IMR-90 (cell line): ENCODE results near the gene KAT7. TPM values are rescaled to one million over a fixed set of nuclear protein-coding genes. Genes with fewer than 3 reads are reported as not detected.

ENCODE experiments used
- ATAC-seq: fragments of 200-7000 bp; cut with Tn5 transposase; 2 replicates; pipeline ENCODE4 v1.9.1; 2020; ENCODE audit warnings: low read depth, mild to moderate bottlenecking, moderate library complexity
- BruUV-seq: library from RNA; stranded (reverse); fragments of 400-500 nt; replicated peaks from 2 replicates; lab custom pipeline; 2021; lab: Mats Ljungman, UMichigan
- CTCF ChIA-PET: fragments of 300-600 bp; formaldehyde crosslinking; extraction: SDS; loops from one replicate; lab custom pipeline; 2021; ENCODE audit warnings: antibody characterized with exemption; lab: Yijun Ruan, JAX
- POLR2A ChIA-PET: fragments of 300-600 bp; sonication (Branson Sonifier 250); formaldehyde crosslinking; loops from one replicate; lab custom pipeline; 2022; ENCODE audit warnings: antibody characterized with exemption; ENCODE audit not compliant: unreplicated experiment; lab: Charles Lee
- DNase-seq: peaks from one replicate; pipeline ENCODE4 v3.0.0; 2013
- H2AFZ ChIP-seq: replicated peaks from 2 replicates; pipeline ENCODE3; 2013; ENCODE audit warnings: low read length, mild to moderate bottlenecking; ENCODE audit not compliant: poor library complexity
- H2AK5ac ChIP-seq: 2 replicates; pipeline ENCODE4 v1.6.1; 2013; ENCODE audit warnings: low read depth, low read length, inconsistent platforms
- H2AK9ac ChIP-seq: replicated peaks from 2 replicates; pipeline ENCODE3; 2013; ENCODE audit warnings: mild to moderate bottlenecking, low read depth, low read length, moderate library complexity; ENCODE audit not compliant: poor library complexity
- H2BK120ac ChIP-seq: 2 replicates; pipeline ENCODE4 v1.6.1; 2013; ENCODE audit warnings: low read depth, low read length, inconsistent platforms
- H2BK15ac ChIP-seq: 3 replicates; pipeline ENCODE4 v1.6.1; 2013; ENCODE audit warnings: low read depth, low read length, inconsistent platforms
- H2BK20ac ChIP-seq: 2 replicates; pipeline ENCODE4 v1.6.1; 2013; ENCODE audit warnings: low read depth, mild to moderate bottlenecking, inconsistent platforms, low read length, moderate library complexity
- H2BK5ac ChIP-seq: 2 replicates; pipeline ENCODE4 v1.6.1; 2013; ENCODE audit warnings: mild to moderate bottlenecking, low read depth, low read length, inconsistent platforms; ENCODE audit not compliant: poor library complexity, severe bottlenecking
- H3K14ac ChIP-seq: replicated peaks from 2 replicates; pipeline ENCODE4 v1.6.1; 2013; ENCODE audit warnings: low read depth, low read length, inconsistent platforms
- H3K18ac ChIP-seq: 2 replicates; pipeline ENCODE4 v1.6.1; 2013; ENCODE audit warnings: low read depth, low read length, control low read depth
- H3K23ac ChIP-seq: 2 replicates; pipeline ENCODE4 v1.6.1; 2013; ENCODE audit warnings: low read depth, low read length, inconsistent platforms
- H3K27ac ChIP-seq: 2 replicates; pipeline ENCODE4 v1.5.1; 2013; ENCODE audit warnings: mild to moderate bottlenecking, control low read depth, low read length; ENCODE audit not compliant: insufficient read depth
- H3K27me3 ChIP-seq: 2 replicates; pipeline ENCODE4 v1.6.1; 2013; ENCODE audit warnings: low read length; ENCODE audit not compliant: control insufficient read depth, insufficient read depth
- H3K36me3 ChIP-seq: 2 replicates; pipeline ENCODE4 v1.6.1; 2013; ENCODE audit warnings: low read length, mixed read lengths; ENCODE audit not compliant: control insufficient read depth, insufficient read depth
- H3K4ac ChIP-seq: 2 replicates; pipeline ENCODE4 v1.6.1; 2013; ENCODE audit warnings: low read depth, low read length, inconsistent platforms
- H3K4me1 ChIP-seq: 2 replicates; pipeline ENCODE4 v1.6.1; 2013; ENCODE audit warnings: low read length, mixed read lengths; ENCODE audit not compliant: control insufficient read depth, insufficient read depth
- H3K4me2 ChIP-seq: 2 replicates; pipeline ENCODE4 v1.6.1; 2013; ENCODE audit warnings: low read depth, mild to moderate bottlenecking, control low read depth, low read length, moderate library complexity
- H3K4me3 ChIP-seq: 2 replicates; pipeline ENCODE4 v1.5.1; 2013; ENCODE audit warnings: low read depth, mild to moderate bottlenecking, control low read depth, low read length, moderate library complexity; ENCODE audit not compliant: insufficient read depth
- H3K56ac ChIP-seq: 2 replicates; pipeline ENCODE4 v1.6.1; 2013; ENCODE audit warnings: low read length, inconsistent platforms; ENCODE audit not compliant: insufficient read depth; ENCODE audit errors: extremely low read depth
- H3K79me1 ChIP-seq, 2 experiments: 2 replicates each; pipeline ENCODE4 v1.6.1; 2013; ENCODE audit warnings: low read length in 2 of 2, inconsistent platforms in 1 of 2, low read depth in 1 of 2
- H3K9ac ChIP-seq: 2 replicates; pipeline ENCODE4 v1.6.1; 2013; ENCODE audit warnings: low read depth, low read length, control low read depth
- H3K9me1 ChIP-seq: 2 replicates; pipeline ENCODE4 v1.6.1; 2013; ENCODE audit warnings: low read length, inconsistent platforms; ENCODE audit not compliant: insufficient read depth
- H3K9me3 ChIP-seq: 2 replicates; pipeline ENCODE4 v1.6.1; 2013; ENCODE audit warnings: low read length; ENCODE audit not compliant: control insufficient read depth, insufficient read depth
- H4K20me1 ChIP-seq: 2 replicates; pipeline ENCODE4 v1.6.1; 2013; ENCODE audit warnings: low read length, inconsistent platforms; ENCODE audit not compliant: insufficient read depth
- H4K5ac ChIP-seq: 2 replicates; pipeline ENCODE4 v1.6.1; 2013; ENCODE audit warnings: mild to moderate bottlenecking, low read depth, low read length, control low read depth
- H4K8ac ChIP-seq, 2 experiments: 2 replicates each; pipeline ENCODE4 v1.6.1; 2013; ENCODE audit warnings: low read depth in 2 of 2, low read length in 2 of 2, control low read depth in 1 of 2, inconsistent platforms in 1 of 2
- H4K91ac ChIP-seq: 2 replicates; pipeline ENCODE4 v1.6.1; 2013; ENCODE audit warnings: low read depth, low read length, inconsistent platforms; ENCODE audit not compliant: insufficient read depth
- BHLHE40 ChIP-seq: fragments of 150-350 bp; IDR thresholded peaks from 2 replicates; pipeline ENCODE4 v1.6.1; 2016; ENCODE audit warnings: mild to moderate bottlenecking, low read depth, low read length
- CEBPB ChIP-seq: IDR thresholded peaks from 2 replicates; pipeline ENCODE4 v1.6.1; 2012; ENCODE audit warnings: low read depth, low read length, improper control_type of control experiment
- CHD1 ChIP-seq: IDR thresholded peaks from 2 replicates; pipeline ENCODE4 v1.6.1; 2012; ENCODE audit warnings: low read depth, low read length, improper control_type of control experiment
- CTCF ChIP-seq: conservative IDR thresholded peaks from 2 replicates; pipeline ENCODE4 v1.5.1; 2012; ENCODE audit warnings: mild to moderate bottlenecking, low read depth, low read length, improper control_type of control experiment
- MAFK ChIP-seq: IDR thresholded peaks from 2 replicates; pipeline ENCODE4 v1.6.1; 2012; ENCODE audit warnings: low read depth, low read length, improper control_type of control experiment
- MXI1 ChIP-seq: IDR thresholded peaks from 2 replicates; pipeline ENCODE4 v1.6.1; 2012; ENCODE audit warnings: low read depth, mild to moderate bottlenecking, low read length, moderate library complexity, borderline replicate concordance
- POLR2A ChIP-seq: IDR thresholded peaks from 2 replicates; pipeline ENCODE4 v1.6.1; 2012; ENCODE audit warnings: mild to moderate bottlenecking, low read depth, low read length
- RAD21 ChIP-seq: IDR thresholded peaks from 2 replicates; pipeline ENCODE4 v1.6.1; 2012; ENCODE audit warnings: low read length, improper control_type of control experiment
- RCOR1 ChIP-seq: IDR thresholded peaks from 2 replicates; pipeline ENCODE4 v1.6.1; 2012; ENCODE audit warnings: mild to moderate bottlenecking, low read length, improper control_type of control experiment; ENCODE audit not compliant: insufficient replicate concordance
- RFX5 ChIP-seq: IDR thresholded peaks from 2 replicates; pipeline ENCODE4 v1.8.0; 2012; ENCODE audit warnings: low read depth, mild to moderate bottlenecking, low read length, moderate library complexity
- SMC3 ChIP-seq: fragments of 150-350 bp; IDR thresholded peaks from 2 replicates; pipeline ENCODE4 v1.6.1; 2016; ENCODE audit warnings: low read depth, mild to moderate bottlenecking, antibody characterized with exemption, low read length, moderate library complexity
- USF2 ChIP-seq: fragments of 150-350 bp; IDR thresholded peaks from 2 replicates; pipeline ENCODE4 v1.6.1; 2017; ENCODE audit warnings: mild to moderate bottlenecking, antibody characterized with exemption, low read length, low read depth
- WGBS, 2 experiments: methylation state at CpG; one replicate each; pipeline versions ENCODE4 v1.1.5 to v1.1.7; 2013; ENCODE audit warnings: missing lambda C conversion rate in 2 of 2; ENCODE audit not compliant: insufficient read length in 1 of 2; ENCODE audit errors: extremely low coverage in 2 of 2; 5-methylcytosine and 5-hydroxymethylcytosine counted together
- dilution Hi-C: fragments of 300-500 bp; cut with HindIII; formaldehyde crosslinking; loops from one replicate; pipeline ENCODE4 v1.14.3; 2018; ENCODE audit warnings: low sequenced_read_pairs; ENCODE audit not compliant: unreplicated experiment
- in situ Hi-C: fragments of 300-500 bp; cut with MboI; formaldehyde crosslinking; loops from 3 replicates; pipeline ENCODE4 v1.14.3; 2019; ENCODE audit warnings: low sequenced_read_pairs, inconsistent platforms, mixed read lengths
- intact Hi-C: fragments of 100-400 bp; cut with micrococcal nuclease; formaldehyde crosslinking; loops from 2 replicates; pipeline ENCODE4 v1.10.0; 2022
- polyA plus RNA-seq, 3 experiments: library from polyadenylated mRNA; depleted of rRNA; stranded (reverse); fragments of >200 nt; gene quantifications; 2 replicates each; pipeline ENCODE4 v1.2.3, GENCODE V29; 2012; ENCODE audit warnings: low replicate concordance in 1 of 3
- total RNA-seq: library from RNA; depleted of rRNA; stranded (reverse); fragments of >200 nt; gene quantifications from 2 replicates; pipeline ENCODE4 v1.2.3, GENCODE V29; 2012

The KAT7 gene
- total and polyA plus RNA-seq, 2 of the 4 experiments (the other 2 are of a cell fraction) = 16.9 to 21.9 TPM

- BruUV-seq = no TSS peak
- no peak for ATAC-seq
- Histone ChIP-seq H3K4me2 (no peak overlapping the region), H3K9me3 (no peaks in the 10 kb centered on the region), H3K36me3 (no peaks in the 10 kb centered on the region), H3K9ac (no peak overlapping the region), H2AK9ac (no peak overlapping the region), H3K9me1 (no peaks in the 10 kb centered on the region), H2AFZ (no peak overlapping the region), H4K5ac (no peak overlapping the region), H3K27ac (no peak overlapping the region), H3K4me3 (no peak overlapping the region), H4K8ac (no peak overlapping the region), H2BK20ac (no peak overlapping the region), H3K4me1 (no peaks in the 10 kb centered on the region), H3K14ac (no peak overlapping the region), H2AK5ac (no peak overlapping the region), H3K56ac (no peak overlapping the region), H3K79me1 (no peaks in the 10 kb centered on the region), H2BK15ac (no peak overlapping the region), H3K18ac (no peak overlapping the region), H3K27me3 (peaks cover 78% of the 10 kb centered on the region), H3K23ac (no peak overlapping the region), H4K91ac (no peak overlapping the region), H3K4ac (no peak overlapping the region), H4K20me1 (no peaks in the 10 kb centered on the region), H2BK120ac (no peak overlapping the region), H2BK5ac (no peak overlapping the region)
- intact Hi-C loops (no loop called here), in situ Hi-C loops (no loop called here), dilution Hi-C loops (no loop called here)
- POLR2A ChIA-PET = no interaction called here
- TF ChIP-seq MAFK (no peak), MXI1 (no peak), USF2 (no peak), BHLHE40 (no peak), RAD21 (no peak), CEBPB (no peak), SMC3 (no peak), POLR2A (no peak), CTCF (no peak), CHD1 (no peak), RFX5 (no peak), RCOR1 (no peak)
- CTCF ChIA-PET = no interaction called here
- WGBS, 2 experiments = no CpG with 5 or more reads among the region's 3 CpGs
- DNase-seq = no peak
Measured at GRCh38 chr17:49873926-49874325, 85.4 kb downstream of the KAT7 start.
